ENCODE results near the gene CPB2.

DNA sequence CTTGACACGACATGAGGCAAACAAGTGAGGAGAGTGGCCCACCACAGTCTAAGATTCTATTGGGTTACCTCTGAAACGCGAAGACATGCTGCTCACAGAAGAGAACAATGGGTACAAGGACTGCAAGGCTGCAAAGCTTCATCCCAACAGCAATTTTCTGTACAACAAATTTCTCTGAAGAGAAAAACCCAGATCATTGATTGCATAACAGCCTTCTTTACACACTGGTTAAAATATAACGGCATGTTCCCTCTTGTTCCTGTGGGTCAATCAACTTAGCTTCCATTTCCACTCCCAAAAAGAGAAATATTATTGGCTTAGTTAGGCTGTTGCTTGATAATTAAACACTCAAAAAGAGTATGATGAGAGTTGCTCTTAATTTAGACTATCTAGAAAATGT is at the start of gene CPB2:
- TF ChIP-seq, protein P1, sequence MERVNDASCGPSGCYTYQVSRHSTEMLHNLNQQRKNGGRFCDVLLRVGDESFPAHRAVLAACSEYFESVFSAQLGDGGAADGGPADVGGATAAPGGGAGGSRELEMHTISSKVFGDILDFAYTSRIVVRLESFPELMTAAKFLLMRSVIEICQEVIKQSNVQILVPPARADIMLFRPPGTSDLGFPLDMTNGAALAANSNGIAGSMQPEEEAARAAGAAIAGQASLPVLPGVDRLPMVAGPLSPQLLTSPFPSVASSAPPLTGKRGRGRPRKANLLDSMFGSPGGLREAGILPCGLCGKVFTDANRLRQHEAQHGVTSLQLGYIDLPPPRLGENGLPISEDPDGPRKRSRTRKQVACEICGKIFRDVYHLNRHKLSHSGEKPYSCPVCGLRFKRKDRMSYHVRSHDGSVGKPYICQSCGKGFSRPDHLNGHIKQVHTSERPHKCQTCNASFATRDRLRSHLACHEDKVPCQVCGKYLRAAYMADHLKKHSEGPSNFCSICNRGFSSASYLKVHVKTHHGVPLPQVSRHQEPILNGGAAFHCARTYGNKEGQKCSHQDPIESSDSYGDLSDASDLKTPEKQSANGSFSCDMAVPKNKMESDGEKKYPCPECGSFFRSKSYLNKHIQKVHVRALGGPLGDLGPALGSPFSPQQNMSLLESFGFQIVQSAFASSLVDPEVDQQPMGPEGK (CRISPR knock-in tag; IDR thresholded peaks at IDR 0.05; ENCODE audit: borderline replicate concordance) = no peak
- TF ChIP-seq ZC3H10 (CRISPR knock-in tag; IDR thresholded peaks at IDR 0.05) (no peak), ZFP3 (CRISPR knock-in tag; IDR thresholded peaks at IDR 0.05) (no peak), OSR1 (CRISPR knock-in tag; IDR thresholded peaks at IDR 0.05) (no peak), SNAI2 (CRISPR knock-in tag; IDR thresholded peaks at IDR 0.05) (no peak), RARB (CRISPR knock-in tag; IDR thresholded peaks at IDR 0.05) (no peak), PPARA (CRISPR knock-in tag; IDR thresholded peaks at IDR 0.05; ENCODE audit: borderline replicate concordance) (no peak), BACH2 (CRISPR knock-in tag; IDR thresholded peaks at IDR 0.05; ENCODE audit: borderline replicate concordance) (no peak), ESRRG (CRISPR knock-in tag; IDR thresholded peaks at IDR 0.05) (no peak), ARNTL (CRISPR knock-in tag; IDR thresholded peaks at IDR 0.05; ENCODE audit: borderline replicate concordance, low read depth) (no peak)
- TF ChIP-seq, protein P2, sequence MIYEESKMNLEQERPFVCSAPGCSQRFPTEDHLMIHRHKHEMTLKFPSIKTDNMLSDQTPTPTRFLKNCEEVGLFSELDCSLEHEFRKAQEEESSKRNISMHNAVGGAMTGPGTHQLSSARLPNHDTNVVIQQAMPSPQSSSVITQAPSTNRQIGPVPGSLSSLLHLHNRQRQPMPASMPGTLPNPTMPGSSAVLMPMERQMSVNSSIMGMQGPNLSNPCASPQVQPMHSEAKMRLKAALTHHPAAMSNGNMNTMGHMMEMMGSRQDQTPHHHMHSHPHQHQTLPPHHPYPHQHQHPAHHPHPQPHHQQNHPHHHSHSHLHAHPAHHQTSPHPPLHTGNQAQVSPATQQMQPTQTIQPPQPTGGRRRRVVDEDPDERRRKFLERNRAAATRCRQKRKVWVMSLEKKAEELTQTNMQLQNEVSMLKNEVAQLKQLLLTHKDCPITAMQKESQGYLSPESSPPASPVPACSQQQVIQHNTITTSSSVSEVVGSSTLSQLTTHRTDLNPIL (CRISPR knock-in tag; IDR thresholded peaks at IDR 0.05; ENCODE audit: low read depth) = no peak
- TF ChIP-seq, protein P3, sequence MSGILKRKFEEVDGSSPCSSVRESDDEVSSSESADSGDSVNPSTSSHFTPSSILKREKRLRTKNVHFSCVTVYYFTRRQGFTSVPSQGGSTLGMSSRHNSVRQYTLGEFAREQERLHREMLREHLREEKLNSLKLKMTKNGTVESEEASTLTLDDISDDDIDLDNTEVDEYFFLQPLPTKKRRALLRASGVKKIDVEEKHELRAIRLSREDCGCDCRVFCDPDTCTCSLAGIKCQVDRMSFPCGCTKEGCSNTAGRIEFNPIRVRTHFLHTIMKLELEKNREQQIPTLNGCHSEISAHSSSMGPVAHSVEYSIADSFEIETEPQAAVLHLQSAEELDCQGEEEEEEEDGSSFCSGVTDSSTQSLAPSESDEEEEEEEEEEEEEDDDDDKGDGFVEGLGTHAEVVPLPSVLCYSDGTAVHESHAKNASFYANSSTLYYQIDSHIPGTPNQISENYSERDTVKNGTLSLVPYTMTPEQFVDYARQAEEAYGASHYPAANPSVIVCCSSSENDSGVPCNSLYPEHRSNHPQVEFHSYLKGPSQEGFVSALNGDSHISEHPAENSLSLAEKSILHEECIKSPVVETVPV (CRISPR knock-in tag; IDR thresholded peaks at IDR 0.05) = no peak
- TF ChIP-seq, protein P4, sequence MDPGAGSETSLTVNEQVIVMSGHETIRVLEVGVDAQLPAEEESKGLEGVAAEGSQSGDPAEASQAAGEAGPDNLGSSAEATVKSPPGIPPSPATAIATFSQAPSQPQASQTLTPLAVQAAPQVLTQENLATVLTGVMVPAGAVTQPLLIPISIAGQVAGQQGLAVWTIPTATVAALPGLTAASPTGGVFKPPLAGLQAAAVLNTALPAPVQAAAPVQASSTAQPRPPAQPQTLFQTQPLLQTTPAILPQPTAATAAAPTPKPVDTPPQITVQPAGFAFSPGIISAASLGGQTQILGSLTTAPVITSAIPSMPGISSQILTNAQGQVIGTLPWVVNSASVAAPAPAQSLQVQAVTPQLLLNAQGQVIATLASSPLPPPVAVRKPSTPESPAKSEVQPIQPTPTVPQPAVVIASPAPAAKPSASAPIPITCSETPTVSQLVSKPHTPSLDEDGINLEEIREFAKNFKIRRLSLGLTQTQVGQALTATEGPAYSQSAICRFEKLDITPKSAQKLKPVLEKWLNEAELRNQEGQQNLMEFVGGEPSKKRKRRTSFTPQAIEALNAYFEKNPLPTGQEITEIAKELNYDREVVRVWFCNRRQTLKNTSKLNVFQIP (CRISPR knock-in tag; IDR thresholded peaks at IDR 0.05; ENCODE audit: borderline replicate concordance, low read depth) = no peak
